COLO829 (cell line): ENCODE results near the gene PFKFB1.
A peak's percentile ranks its signal among the peaks of the same experiment; 100 is the strongest.

ENCODE experiments used
- DNase-seq: peaks from one replicate; pipeline ENCODE4 v3.0.0; 2012; ENCODE audit warnings: low spot score

Gene PFKFB1

DNA sequence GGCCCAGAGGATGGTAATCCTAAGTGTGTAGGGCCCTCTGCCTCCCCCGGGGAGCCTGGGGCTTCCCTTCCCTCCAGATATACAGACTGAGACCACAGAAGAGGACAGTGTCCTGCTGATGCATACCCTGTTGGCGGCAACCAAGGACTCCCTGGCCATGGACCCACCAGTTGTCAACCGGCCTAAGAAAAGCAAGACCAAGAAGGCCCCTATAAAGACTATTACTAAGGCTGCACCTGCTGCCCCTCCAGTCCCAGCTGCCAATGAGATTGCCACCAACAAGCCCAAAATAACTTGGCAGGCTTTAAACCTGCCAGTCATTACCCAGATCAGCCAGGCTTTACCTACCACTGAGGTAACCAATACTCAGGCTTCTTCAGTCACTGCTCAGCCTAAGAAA, 71.4 kb downstream of the PFKFB1 start:
- no peak for DNase-seq

DNA sequence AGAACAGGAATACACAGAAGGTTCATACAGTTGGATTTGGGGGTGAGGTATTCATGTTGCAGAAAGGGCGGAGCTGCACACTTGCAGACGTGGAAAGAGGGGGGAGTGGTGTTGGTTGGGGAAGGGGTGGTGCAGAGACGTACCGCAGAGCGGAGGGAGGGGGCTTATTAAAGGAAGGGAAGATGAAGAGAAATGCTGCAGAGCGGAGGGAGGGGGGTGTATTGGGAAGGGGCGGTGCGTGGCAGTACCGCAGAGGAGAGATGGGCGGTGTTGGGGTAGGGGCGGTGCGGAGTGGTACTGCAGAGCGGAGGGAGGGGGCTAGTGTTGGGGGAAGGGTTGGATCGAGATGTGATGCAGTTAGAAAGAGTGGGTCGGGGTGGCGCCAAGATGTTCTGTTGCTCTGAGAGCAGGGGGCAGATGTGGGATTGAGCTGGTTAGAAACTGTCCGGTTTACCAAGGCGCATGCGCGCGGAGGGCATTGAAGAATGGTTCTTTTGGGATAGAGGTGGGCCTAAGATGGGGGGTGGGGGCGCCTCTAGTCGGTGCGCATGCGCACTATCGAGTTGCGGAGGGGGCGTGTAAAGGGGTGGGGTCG, 72.5 kb downstream of the PFKFB1 start:
- DNase-seq, result peak; percentile 33

DNA sequence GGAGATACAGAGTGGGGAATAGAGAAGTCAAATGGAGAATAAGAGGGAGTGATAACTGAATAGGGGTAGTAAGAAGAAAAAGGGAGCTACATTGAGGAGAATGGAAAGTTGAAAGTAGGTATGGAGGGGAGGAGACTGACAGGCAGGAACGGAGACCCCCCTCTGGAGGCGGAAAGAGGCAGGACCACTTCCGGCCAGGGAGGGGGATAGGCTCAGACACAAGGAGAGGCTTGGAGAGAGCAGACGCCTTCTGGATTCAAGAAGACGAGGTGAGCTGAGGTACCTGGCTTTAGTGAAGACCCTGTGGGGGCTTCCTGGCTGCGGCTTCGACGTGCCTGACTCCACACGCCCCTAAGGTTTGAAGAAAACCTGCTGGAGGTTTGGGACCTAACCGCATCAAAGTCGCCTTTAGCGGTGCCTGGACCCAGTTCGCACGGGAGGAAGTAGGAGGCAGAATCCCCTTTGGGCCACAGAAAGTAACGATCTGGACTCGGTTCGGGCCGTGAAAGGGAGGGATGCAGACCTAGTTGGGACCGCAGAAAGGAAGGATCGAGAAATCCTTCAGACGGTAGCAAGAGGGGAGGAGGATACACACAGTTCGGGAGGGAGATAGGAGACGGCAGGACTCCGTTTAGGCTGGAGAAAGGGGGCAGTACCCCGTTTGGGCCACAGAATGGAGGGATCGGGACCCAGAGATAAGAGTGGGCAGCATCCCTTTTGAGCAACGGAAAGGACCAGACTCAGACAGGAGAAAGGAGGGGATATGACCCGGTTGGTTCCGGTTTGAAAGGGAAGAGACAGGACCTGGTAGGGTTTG, 73.2 kb downstream of the PFKFB1 start, which contains the start of gene TRO:
TRO (plus strand) TSS at position 215 of the 817 bp plus-strand sequence. CDS start 1,423 bp downstream, outside the sequence.
- DNase-seq, result no peak

DNA sequence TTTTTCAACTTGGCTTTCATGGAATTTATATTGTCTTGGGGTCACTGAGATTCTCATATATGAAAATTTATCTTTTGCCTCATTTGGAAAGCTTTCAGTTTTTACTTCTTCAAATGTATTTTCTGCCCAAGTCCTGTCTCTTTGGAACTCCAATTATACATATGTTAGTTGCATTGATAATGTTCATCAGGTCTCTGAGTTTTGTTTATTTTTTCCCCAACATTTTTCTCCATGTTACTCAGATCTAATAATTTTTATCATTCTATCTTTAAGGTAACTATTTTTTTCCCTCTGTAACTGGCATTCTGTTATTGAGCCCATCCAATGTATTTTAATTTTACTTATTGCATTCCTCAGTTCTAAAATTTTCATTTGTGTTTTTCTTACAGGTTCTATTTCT, 84.0 kb downstream of the PFKFB1 start:
- no peak for DNase-seq

DNA sequence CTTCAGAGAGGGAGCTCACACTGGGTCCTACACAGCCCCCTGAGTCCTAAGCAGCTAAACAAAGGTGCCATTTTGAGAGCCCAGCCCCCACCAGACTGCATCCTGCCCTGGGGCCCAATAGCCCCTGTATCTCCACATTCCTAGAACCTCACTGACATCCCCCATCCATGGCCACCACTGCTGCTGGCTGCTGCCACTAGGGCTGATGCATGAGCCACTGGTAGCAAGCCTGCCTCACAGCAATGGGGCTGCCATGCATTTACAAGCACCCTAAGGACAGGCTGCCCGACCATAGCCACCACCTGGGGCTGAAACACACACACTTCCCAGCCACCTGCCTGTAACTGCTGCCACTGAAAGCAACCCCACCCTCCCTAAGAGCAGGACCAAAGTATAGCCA, 99.8 kb downstream of the PFKFB1 start:
- DNase-seq, result no peak

DNA sequence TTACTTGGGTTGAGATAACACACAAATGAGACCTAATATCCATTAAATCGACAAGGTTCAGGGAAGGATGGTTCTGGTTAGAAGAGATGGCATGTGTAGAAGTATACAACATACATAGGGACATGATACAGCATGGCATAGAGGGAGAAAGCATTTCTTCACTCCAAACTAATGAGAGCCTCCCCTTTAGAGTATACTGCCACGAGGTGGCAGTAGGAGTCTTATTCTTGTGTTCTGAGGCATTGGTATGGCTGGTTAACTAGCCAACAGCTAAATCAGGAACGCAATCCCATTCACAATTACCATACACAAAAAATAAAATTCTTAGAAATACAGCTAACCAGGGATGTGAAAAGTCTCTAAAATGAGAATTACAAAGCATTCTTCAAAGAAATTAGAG, 102.4 kb downstream of the PFKFB1 start:
- DNase-seq, result peak; percentile 8

DNA sequence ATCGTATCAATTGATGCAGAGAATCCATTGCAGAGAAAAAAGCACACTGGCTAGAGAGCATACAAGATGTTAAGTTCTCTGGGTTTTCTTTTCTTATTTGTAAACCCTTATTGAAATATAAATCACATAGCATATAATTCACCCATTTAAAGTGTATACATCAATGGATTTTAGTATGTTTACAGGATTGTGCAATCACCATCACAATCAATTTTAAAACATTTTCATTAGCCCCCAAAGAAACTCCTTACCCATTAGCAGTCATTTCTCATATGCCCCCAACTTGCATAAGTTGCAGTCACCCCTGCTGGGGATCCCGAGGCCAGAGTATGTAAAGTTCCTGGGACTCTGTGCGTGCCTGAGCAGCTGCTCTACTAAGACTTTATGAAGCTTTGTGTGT, 108.2 kb downstream of the PFKFB1 start:
- no peak for DNase-seq
